ENCODE data around the gene PTEN. TPM values are rescaled to one million over a fixed set of nuclear protein-coding genes. Genes with fewer than 3 reads are reported as not detected.

Gene PTEN
- total and polyA plus RNA-seq, 9 of the 15 experiments (the other 6 are each of a cell fraction or from before 2014, with no cell fraction given) = 8.4 to 56.9 (median 22.2) TPM

- TF ChIP-seq TAF1 (IDR thresholded peaks at IDR 0.05; ENCODE audit: control insufficient read depth, extremely low read depth, insufficient read depth, low read length, severe bottlenecking) = no peak
- TF ChIP-seq FOXK2 (conservative IDR thresholded peaks at IDR 0.05 in 1 of 2, IDR thresholded peaks at IDR 0.05 in 1 of 2; ENCODE audit: low read depth in 2 of 2) = no peak
- TF ChIP-seq ZNF764 (CRISPR knock-in tag; IDR thresholded peaks at IDR 0.05; ENCODE audit: low read depth) = no peak
- no peak for TF ChIP-seq FIP1L1 (IDR thresholded peaks at IDR 0.05; ENCODE audit: low read depth, low read length, poor library complexity, severe bottlenecking)
These were observed 94.3 kb downstream of the PTEN start (continued) for GRCh38 chr10:87957702-87958101.

- Histone ChIP-seq H3K27me3 (ENCODE audit: control insufficient read depth in 2 of 2, insufficient read depth in 2 of 2, low read length in 2 of 2) (no peaks in the 10 kb centered on the region), H2AFZ (ENCODE audit: low read depth, low read length) (no peak overlapping the region), H3K4me2 (ENCODE audit: insufficient read depth, low read length) (no peak overlapping the region), H3K36me3 (ENCODE audit: control insufficient read depth, insufficient read depth, low read length) (peaks cover 23% of the 10 kb centered on the region; the same call in 2 of the 3 replicates), H3K9me1 (ENCODE audit: control insufficient read depth, insufficient read depth, low read length) (no peaks in the 10 kb centered on the region), H3K79me2 (ENCODE audit: control insufficient read depth, insufficient read depth, low read length) (no peaks in the 10 kb centered on the region), H3K4me3 (no peak overlapping the region), H4K20me1 (replicated peaks; ENCODE audit: control insufficient read depth, insufficient read depth, low read length) (no peaks in the 10 kb centered on the region), H3K9me3 (replicated peaks; ENCODE audit: control insufficient read depth, insufficient read depth, low read depth, low read length) (no peaks in the 10 kb centered on the region), H3K27ac (ENCODE audit: extremely low read depth, low read depth, low read length) (no peak overlapping the region), H3K4me1 (replicated peaks in 1 of 2; ENCODE audit: control insufficient read depth in 2 of 2, insufficient read depth in 2 of 2, low read length in 2 of 2) (no peaks in the 10 kb centered on the region), H3K9ac (ENCODE audit: insufficient read depth in 1 of 2, low read depth in 2 of 2, low read length in 2 of 2) (no peak overlapping the region)
- no peak for FAIRE-seq
- WGBS (ENCODE audit: insufficient coverage, low coverage, missing lambda C conversion rate) = 90% methylated on average over 4 of the region's 4 CpGs
- CTCF ChIA-PET (ENCODE audit: low intra/inter-chr PET ratio) = no interaction called here
- no peak for ATAC-seq
- POLR2A ChIA-PET = no interaction called here
- no TSS peak for BruUV-seq (replicated peaks)
- intact Hi-C loops (cut with micrococcal nuclease) = no loop called here
- in situ Hi-C loops (cut with MboI) = no loop called here
- DNase-seq (ENCODE audit: extremely low read depth in 1 of 4, low spot score in 3 of 4) = no peak
- no peak for TF ChIP-seq ZNF318 (IDR thresholded peaks at IDR 0.05; ENCODE audit: borderline replicate concordance in 1 of 2, low read depth in 1 of 2)
- TF ChIP-seq CSDE1 (IDR thresholded peaks at IDR 0.05) = no peak
- no peak for TF ChIP-seq NBN (IDR thresholded peaks at IDR 0.05; ENCODE audit: low read depth)
- TF ChIP-seq KLF1 (tag; IDR thresholded peaks at IDR 0.05) = no peak
- no peak for TF ChIP-seq ZNF707 (CRISPR knock-in tag; conservative IDR thresholded peaks at IDR 0.05)
- no peak for TF ChIP-seq ZSCAN29 (IDR thresholded peaks at IDR 0.05)
- no peak for TF ChIP-seq CTCF (IDR thresholded peaks at IDR 0.05 in 2 of 3, conservative IDR thresholded peaks at IDR 0.05 in 1 of 3; ENCODE audit: insufficient read depth in 2 of 3, low read depth in 1 of 3, low read length in 3 of 3)
- TF ChIP-seq ZNF384 (IDR thresholded peaks at IDR 0.05; ENCODE audit: low read depth, low read length) = no peak
- no peak for TF ChIP-seq FOXK2 (conservative IDR thresholded peaks at IDR 0.05 in 1 of 2, IDR thresholded peaks at IDR 0.05 in 1 of 2; ENCODE audit: low read depth in 2 of 2)
These were observed 96.8 kb downstream of the PTEN start for GRCh38 chr10:87960230-87960629.

Data from K562 (cell line).